Hepatic stellate cell (primary cell): ENCODE results near the gene RHD.
"Not testable (repeated sequence)": the region's sequence is repeated elsewhere in the genome, so short reads cannot be mapped to it uniquely, and the experiment has no call there.

Experiments
- DNase-seq: peaks from one replicate; pipeline ENCODE4 v3.0.0; 2011; ENCODE audit warnings: low spot score

The RHD gene

DNA sequence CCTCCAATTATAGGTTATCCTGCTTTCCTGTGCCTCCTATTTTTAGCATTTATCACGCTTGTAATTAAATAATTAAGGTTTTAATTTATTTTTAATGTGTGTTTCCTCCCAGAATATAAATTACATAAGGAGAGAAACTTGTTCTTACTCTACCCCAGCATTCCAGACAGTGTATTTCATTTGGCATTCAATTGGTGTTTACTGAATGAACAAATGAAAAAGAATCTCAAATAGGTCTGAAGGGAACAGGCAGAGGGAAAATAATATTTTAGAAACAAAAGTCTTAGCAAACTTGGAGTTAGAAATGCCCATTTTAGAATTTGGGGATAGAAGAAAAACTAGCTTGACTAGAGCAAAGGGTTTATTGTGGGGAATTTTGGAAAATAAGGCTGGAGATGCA is 15.1 kb upstream of the RHD start:
- no peak for DNase-seq

DNA sequence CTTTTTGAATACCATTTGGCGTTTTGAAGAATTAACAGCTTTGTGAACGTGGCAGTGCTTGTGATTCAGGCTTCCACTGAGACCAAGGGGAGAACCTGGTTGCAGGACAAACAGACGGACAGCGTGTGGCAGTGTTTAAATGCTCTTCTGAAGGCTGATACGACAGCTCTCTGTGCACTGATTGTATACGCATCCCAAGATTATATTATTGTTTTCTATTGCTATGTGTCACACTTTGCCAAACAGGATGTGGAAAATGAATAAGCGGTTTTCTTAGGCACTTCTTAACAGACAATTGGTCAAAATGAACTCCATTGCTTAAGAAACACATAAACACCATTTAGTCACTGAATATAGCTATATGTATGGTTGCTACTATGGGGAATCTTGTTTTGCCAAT is 12.5 kb upstream of the RHD start:
- DNase-seq, result not testable (repeated sequence)

DNA sequence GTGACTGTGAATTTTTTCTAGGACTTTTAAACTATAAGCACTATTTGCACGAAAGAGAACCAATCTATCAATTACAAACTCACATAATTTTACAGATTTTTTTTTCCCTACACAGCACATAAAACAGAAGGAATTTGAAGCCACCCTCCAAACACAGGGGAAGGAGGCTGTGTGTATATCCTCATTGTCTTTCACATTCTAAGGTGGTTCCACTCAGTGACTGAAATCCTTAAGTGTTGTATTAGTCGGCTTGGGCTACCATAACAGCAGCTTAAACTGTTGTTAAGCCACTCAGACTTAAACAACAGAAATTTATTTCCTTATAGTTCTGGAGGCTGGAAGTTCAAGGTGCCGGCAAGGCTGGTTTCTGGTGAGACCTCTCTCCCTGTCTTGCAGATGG is 12.0 kb upstream of the RHD start:
- DNase-seq, result not testable (repeated sequence)

- DNase-seq, result not testable (repeated sequence)
These were observed 5.6 kb upstream of the RHD start for GRCh38 chr1:25266554-25267287.

DNA sequence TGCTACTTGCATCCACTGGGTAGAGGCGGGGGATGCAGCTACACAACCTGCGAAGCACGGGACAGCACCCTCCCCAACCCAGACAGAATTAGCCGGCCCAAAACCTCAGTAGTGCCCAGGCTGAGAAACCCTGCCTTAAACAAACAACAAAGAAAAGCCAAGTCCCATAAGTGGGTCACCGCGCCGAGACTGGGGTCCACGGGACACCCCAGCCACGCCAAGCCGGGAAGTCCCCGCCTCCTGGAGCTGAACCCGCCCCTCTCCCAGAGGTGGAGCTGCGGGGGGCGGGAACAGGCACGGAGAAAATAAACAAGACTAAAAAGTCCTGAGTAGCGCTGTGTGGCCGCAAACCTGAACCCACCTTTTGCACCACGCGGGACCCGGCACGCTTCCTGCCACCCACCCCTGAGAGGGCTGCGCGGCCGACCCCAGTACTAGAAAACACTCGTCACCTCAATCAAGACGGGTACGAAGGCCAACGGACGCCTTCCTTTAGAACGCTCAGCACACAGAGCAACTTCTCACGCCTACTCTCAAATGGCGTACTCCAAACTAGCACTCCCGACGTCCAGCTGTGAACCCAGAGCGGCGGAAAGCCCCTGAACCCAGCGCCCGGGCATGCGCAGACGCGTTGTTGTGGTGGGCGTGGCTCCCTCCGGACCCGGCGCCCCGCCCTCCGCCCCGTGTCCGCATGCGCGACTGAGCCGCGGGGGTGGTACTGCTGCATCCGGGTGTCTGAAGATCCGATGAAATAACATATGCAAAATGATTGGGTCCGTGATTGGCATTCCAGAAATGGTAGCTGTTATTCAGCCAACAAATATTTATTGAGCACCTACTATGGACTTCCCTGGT is 4.8 kb upstream of the RHD start:
- DNase-seq, result not testable (repeated sequence)

GRCh38 chr1:25268143-25268760 is 4.1 kb upstream of the RHD start:
- not testable (repeated sequence) for DNase-seq

DNA sequence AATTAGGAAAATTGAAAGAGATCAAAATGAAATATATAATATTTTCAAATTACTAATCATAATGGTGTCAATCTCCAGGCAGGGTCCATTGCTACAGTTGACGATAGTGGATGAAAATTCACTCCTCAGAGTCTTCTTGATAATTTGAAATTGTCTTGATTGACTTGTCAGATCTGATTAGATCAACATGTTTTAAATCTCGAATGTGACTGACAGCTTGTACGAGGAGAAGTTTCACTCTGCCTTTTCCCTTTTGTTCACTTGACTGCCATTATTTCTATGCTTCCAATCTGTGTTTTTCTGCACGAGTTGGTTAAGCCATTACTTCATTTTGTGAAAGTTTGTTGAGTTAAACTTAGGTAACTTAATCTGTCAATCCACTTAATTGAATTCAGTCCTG is 3.3 kb downstream of the RHD start:
- not testable (repeated sequence) for DNase-seq

GRCh38 chr1:25277295-25277694 is 5.0 kb downstream of the RHD start:
- not testable (repeated sequence) for DNase-seq

DNA sequence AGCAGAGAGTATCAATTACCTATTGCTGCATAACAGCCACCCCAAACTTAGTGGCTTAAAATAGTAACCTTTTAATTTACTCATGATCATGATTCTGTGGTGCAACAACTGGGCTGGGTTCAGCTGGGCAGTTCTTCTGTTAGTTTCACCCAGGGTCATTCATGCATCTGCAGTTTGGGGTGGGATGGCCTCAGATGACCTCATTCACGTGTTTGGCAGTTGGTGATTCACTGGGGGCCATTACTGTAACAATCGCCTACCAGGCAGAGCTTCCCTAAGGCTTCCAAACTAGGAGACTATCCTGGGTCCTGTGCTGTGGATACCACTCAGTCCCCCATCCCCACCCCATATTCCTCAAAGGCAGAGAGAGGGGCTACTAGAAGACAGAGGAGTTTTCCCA is 6.0 kb downstream of the RHD start:
- DNase-seq, result not testable (repeated sequence)

DNA sequence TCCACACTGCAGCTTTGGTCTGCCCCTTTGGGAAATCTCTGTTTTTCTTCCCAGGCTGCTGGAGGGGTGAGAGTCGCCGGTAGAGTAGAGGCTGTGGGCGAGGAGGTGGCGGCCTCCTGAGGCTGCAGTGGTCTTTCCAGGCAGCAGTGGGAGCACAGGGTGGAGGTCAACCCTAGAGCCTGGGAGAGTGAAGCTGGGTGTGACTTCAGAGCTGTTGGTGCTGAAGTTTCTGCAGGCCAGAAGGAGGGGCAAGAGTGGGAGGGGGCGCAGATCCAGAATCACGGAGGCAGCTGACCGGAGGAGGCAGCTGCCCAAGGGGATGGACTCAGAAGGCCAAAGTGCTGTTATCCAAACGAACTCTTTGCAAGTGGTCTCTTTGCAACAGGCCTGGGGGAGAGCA is 6.5 kb downstream of the RHD start:
- not testable (repeated sequence) for DNase-seq

- not testable (repeated sequence) for DNase-seq
These were observed 7.4 kb downstream of the RHD start for GRCh38 chr1:25279693-25280111.

- DNase-seq, result not testable (repeated sequence)
These were observed 13.6 kb downstream of the RHD start for GRCh38 chr1:25285862-25286261.

DNA sequence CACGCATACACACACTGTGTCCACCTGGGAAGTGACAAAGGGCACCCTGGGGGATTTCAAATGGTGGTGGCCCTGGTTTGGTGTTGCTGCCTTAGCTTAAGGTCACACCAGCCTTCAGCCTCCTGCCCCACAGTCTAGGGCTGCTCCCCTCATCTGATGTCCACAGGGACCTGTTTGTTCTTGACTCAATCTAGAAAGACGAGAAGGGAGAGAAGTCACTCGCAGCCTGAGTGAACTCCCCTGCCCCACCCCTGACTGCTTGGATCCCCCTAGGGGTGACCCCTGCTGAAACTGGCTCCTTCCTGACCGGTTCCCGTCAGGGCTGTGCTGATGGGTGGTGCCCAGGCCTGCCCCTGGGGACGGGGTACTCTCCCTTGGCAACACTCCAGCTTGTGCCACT is 14.9 kb downstream of the RHD start:
- DNase-seq, result not testable (repeated sequence)

GRCh38 chr1:25288573-25289101 is 16.3 kb downstream of the RHD start:
- not testable (repeated sequence) for DNase-seq

GRCh38 chr1:25290043-25290442 is 17.7 kb downstream of the RHD start:
- not testable (repeated sequence) for DNase-seq

- not testable (repeated sequence) for DNase-seq
These were observed 21.1 kb downstream of the RHD start for GRCh38 chr1:25293426-25293825.

GRCh38 chr1:25294889-25295826 is 22.8 kb downstream of the RHD start:
- not testable (repeated sequence) for DNase-seq

- DNase-seq, result not testable (repeated sequence)
These were observed 24.2 kb downstream of the RHD start for GRCh38 chr1:25296501-25296900.

- not testable (repeated sequence) for DNase-seq
These were observed 28.4 kb downstream of the RHD start for GRCh38 chr1:25300729-25301128.

DNA sequence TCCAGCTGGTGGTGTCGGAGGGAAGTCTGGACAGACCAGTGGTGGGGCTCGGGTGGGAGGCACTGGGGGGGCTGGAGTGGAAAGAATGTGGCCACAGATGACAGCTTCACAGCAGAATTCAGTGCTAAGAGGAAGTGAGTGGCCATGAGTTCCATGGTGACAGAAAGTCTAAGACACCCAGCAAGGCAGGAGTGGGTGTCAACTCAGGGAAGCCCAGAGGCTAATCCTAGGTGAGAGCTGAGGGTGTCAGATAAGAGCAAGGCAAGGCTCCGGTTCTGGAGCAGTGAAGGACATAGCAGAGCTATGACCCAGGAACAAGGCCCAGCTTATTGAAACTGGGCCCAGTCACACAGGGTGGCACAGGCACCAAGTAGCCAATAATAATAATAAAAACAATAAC is 30.0 kb downstream of the RHD start:
- not testable (repeated sequence) for DNase-seq

DNA sequence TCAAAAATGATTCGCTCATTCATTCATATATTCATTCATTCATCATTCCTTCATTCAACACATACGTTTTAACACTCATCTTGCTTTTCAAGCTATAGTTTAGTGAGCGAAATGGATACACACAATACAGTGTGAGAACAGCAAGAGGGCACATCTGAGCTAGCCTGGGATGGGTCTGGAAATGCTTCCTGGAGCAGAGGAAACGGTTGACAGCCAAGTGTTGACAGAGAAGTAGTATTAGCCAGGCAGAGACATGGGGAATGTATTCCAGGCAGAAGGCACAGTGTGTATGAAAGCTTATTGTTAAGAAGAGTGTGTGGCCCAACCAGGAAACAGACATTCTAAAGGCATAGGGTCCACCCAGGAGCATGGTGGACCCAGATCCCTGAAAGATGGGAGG is 32.6 kb downstream of the RHD start:
- not testable (repeated sequence) for DNase-seq
